ENCODE measurements around the gene ZNF319.

DNA sequence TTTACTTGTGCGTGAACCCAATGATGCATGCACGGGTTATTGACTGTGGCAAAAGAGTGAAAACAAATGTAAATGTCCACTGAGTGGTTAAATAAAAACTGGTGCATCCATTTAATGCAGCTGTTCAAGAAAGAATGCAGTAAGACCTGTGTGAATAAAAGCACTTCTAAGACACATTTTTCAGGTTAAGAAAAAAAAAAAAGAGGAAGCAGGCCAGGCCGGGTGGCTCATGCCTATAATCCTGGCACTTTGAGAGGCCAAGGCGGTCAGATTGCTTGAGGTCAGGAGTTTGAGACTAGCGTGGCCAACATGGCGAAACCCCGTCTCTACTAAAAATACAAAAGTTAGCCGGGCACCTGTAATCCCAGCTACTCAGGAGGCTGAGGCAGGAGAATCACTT, 41.4 kb downstream of the ZNF319 start:
- TF ChIP-seq, protein P1, sequence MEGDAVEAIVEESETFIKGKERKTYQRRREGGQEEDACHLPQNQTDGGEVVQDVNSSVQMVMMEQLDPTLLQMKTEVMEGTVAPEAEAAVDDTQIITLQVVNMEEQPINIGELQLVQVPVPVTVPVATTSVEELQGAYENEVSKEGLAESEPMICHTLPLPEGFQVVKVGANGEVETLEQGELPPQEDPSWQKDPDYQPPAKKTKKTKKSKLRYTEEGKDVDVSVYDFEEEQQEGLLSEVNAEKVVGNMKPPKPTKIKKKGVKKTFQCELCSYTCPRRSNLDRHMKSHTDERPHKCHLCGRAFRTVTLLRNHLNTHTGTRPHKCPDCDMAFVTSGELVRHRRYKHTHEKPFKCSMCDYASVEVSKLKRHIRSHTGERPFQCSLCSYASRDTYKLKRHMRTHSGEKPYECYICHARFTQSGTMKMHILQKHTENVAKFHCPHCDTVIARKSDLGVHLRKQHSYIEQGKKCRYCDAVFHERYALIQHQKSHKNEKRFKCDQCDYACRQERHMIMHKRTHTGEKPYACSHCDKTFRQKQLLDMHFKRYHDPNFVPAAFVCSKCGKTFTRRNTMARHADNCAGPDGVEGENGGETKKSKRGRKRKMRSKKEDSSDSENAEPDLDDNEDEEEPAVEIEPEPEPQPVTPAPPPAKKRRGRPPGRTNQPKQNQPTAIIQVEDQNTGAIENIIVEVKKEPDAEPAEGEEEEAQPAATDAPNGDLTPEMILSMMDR (optimal IDR thresholded peaks at IDR 0.05 in 1 of 3, IDR thresholded peaks at IDR 0.05 in 1 of 3, conservative IDR thresholded peaks at IDR 0.05 in 1 of 3; ENCODE audit: extremely low read depth in 1 of 3, insufficient read depth in 2 of 3, low read length in 3 of 3) = no peak
- TF ChIP-seq EZH2 (IDR thresholded peaks at IDR 0.05; ENCODE audit: low read length) = no peak

Measured in keratinocyte (primary cell).